WTC11 (cell line): ENCODE data around the gene NPHS1. TPM values are rescaled to one million over a fixed set of nuclear protein-coding genes. Genes with fewer than 3 reads are reported as not detected.

Experiments used
- ATAC-seq: fragments of 200-7000 bp; cut with Tn5 transposase; 2 replicates; pipeline ENCODE4 v1.10.0; 2021; ENCODE audit warnings: mild to moderate bottlenecking, moderate library complexity
- CTCF ChIA-PET: fragments of 300-600 bp; sonication (Branson Sonifier 250); formaldehyde crosslinking; loops from one replicate; lab custom pipeline; 2021; ENCODE audit warnings: antibody characterized with exemption; lab: Charles Lee
- POLR2A ChIA-PET: fragments of 350-600 bp; sonication (Branson Sonifier 250); formaldehyde crosslinking; loops from one replicate; lab custom pipeline; 2021; ENCODE audit warnings: antibody characterized with exemption; lab: Charles Lee
- DNase-seq: peaks from one replicate; pipeline ENCODE4 v3.0.0; 2021; ENCODE audit warnings: low spot score
- H3K27ac Mint-ChIP-seq: 2 replicates; pipeline ENCODE4 v1.8.0; 2021; ENCODE audit warnings: mixed read lengths
- H3K27me3 Mint-ChIP-seq: 2 replicates; pipeline ENCODE4 v1.8.0; 2021; ENCODE audit warnings: low read depth, mild to moderate bottlenecking, moderate library complexity, mixed read lengths
- H3K36me3 Mint-ChIP-seq: 2 replicates; pipeline ENCODE4 v1.8.0; 2021; ENCODE audit warnings: mixed read lengths
- H3K4me1 Mint-ChIP-seq: 2 replicates; pipeline ENCODE4 v1.8.0; 2022; ENCODE audit warnings: mixed read lengths
- H3K4me3 Mint-ChIP-seq: 2 replicates; pipeline ENCODE4 v1.8.0; 2021; ENCODE audit warnings: mild to moderate bottlenecking, moderate library complexity, mixed read lengths
- H3K9me3 Mint-ChIP-seq: 2 replicates; pipeline ENCODE4 v1.8.0; 2021; ENCODE audit warnings: mixed read lengths
- ARID4B ChIP-seq: sonication (generic); formaldehyde crosslinking; IDR thresholded peaks from 2 replicates; pipeline ENCODE4 v1.8.0; 2023; ENCODE audit warnings: missing genetic modification reagents, mild to moderate bottlenecking, borderline replicate concordance
- CREB1 ChIP-seq: sonication (generic); formaldehyde crosslinking; IDR thresholded peaks from 2 replicates; pipeline ENCODE4 v1.8.0; 2023; ENCODE audit warnings: mild to moderate bottlenecking, missing genetic modification reagents
- ERG ChIP-seq: fragments of 250-450 bp; sonication (Bioruptor Pico); IDR thresholded peaks from 2 replicates; pipeline ENCODE4 v1.8.0; 2021; ENCODE audit warnings: mild to moderate bottlenecking
- FOXJ3 ChIP-seq: sonication (generic); formaldehyde crosslinking; IDR thresholded peaks from 2 replicates; pipeline ENCODE4 v1.9.0; 2021; ENCODE audit warnings: missing genetic modification reagents, mild to moderate bottlenecking, borderline replicate concordance
- FOXK1 ChIP-seq: sonication (generic); formaldehyde crosslinking; IDR thresholded peaks from 2 replicates; pipeline ENCODE4 v1.8.0; 2022; ENCODE audit warnings: mild to moderate bottlenecking, moderate library complexity, missing genetic modification reagents
- FOXP1 ChIP-seq: sonication (generic); formaldehyde crosslinking; IDR thresholded peaks from 2 replicates; pipeline ENCODE4 v1.8.0; 2022; ENCODE audit warnings: missing genetic modification reagents, mild to moderate bottlenecking, moderate library complexity, borderline replicate concordance
- GRHL2 ChIP-seq: fragments of 250-450 bp; sonication (Bioruptor Pico); IDR thresholded peaks from 2 replicates; pipeline ENCODE4 v1.8.0; 2022; ENCODE audit warnings: mild to moderate bottlenecking, moderate library complexity; ENCODE audit not compliant: insufficient replicate concordance, severe bottlenecking
- IRF2 ChIP-seq: sonication (generic); formaldehyde crosslinking; IDR thresholded peaks from 2 replicates; pipeline ENCODE4 v1.8.0; 2022; ENCODE audit warnings: low read depth, missing genetic modification reagents, borderline replicate concordance
- JAZF1 ChIP-seq: fragments of 250-450 bp; sonication (Bioruptor Pico); IDR thresholded peaks from 2 replicates; pipeline ENCODE4 v1.9.0; 2021; ENCODE audit warnings: moderate library complexity, mild to moderate bottlenecking, inconsistent platforms
- NR1H2 ChIP-seq: sonication (generic); formaldehyde crosslinking; IDR thresholded peaks from 2 replicates; pipeline ENCODE4 v1.9.0; 2021; ENCODE audit warnings: mild to moderate bottlenecking, moderate library complexity, missing genetic modification reagents
- RORB ChIP-seq: fragments of 250-450 bp; sonication (Bioruptor Pico); IDR thresholded peaks from 2 replicates; pipeline ENCODE4 v1.9.0; 2021; ENCODE audit warnings: mild to moderate bottlenecking
- TCF7 ChIP-seq: sonication (generic); formaldehyde crosslinking; IDR thresholded peaks from 2 replicates; pipeline ENCODE4 v1.8.0; 2022; ENCODE audit warnings: mild to moderate bottlenecking, low read depth, missing genetic modification reagents, moderate library complexity
- TEAD1 ChIP-seq: sonication (generic); formaldehyde crosslinking; IDR thresholded peaks from 2 replicates; pipeline ENCODE4 v1.8.0; 2022; ENCODE audit warnings: mild to moderate bottlenecking, missing genetic modification reagents
- TP53 ChIP-seq: sonication (generic); formaldehyde crosslinking; IDR thresholded peaks from 2 replicates; pipeline ENCODE4 v1.8.1; 2023; ENCODE audit warnings: mild to moderate bottlenecking, missing genetic modification reagents
- ZNF121 ChIP-seq: sonication (generic); formaldehyde crosslinking; IDR thresholded peaks from 2 replicates; pipeline ENCODE4 v1.8.0; 2023; ENCODE audit warnings: missing genetic modification reagents
- ZNF263 ChIP-seq: sonication (generic); formaldehyde crosslinking; IDR thresholded peaks from 2 replicates; pipeline ENCODE4 v1.8.1; 2022; ENCODE audit warnings: low read depth, mild to moderate bottlenecking, moderate library complexity, missing genetic modification reagents
- ZSCAN18 ChIP-seq: fragments of 250-450 bp; sonication (Bioruptor Pico); IDR thresholded peaks from 2 replicates; pipeline ENCODE4 v2.1.2; 2022; ENCODE audit warnings: mild to moderate bottlenecking, moderate library complexity
- total RNA-seq: library from RNA; stranded (reverse); gene quantifications from 3 replicates; pipeline ENCODE4 v1.2.3, GENCODE V29; 2021
- TF ChIP-seq, protein P1 (sequence below): sonication (generic); formaldehyde crosslinking; IDR thresholded peaks from 2 replicates; pipeline ENCODE4 v1.8.1; 2023; ENCODE audit warnings: mild to moderate bottlenecking, missing genetic modification reagents
- TF ChIP-seq, protein P2 (sequence below): sonication (generic); formaldehyde crosslinking; IDR thresholded peaks from 2 replicates; pipeline ENCODE4 v1.8.1; 2022; ENCODE audit warnings: mild to moderate bottlenecking, missing genetic modification reagents, moderate library complexity, borderline replicate concordance
- TF ChIP-seq, protein P3 (sequence below): fragments of 250-450 bp; sonication (Bioruptor Pico); conservative IDR thresholded peaks from 2 replicates; pipeline ENCODE4 v1.9.0; 2021; ENCODE audit warnings: mild to moderate bottlenecking
- TF ChIP-seq, protein P4 (sequence below): fragments of 250-450 bp; sonication (Bioruptor Pico); IDR thresholded peaks from 2 replicates; pipeline ENCODE4 v1.9.0; 2021; ENCODE audit warnings: mild to moderate bottlenecking

The NPHS1 gene
- total RNA-seq, 1 experiment from 2014 or later: 0.61 TPM

- TF ChIP-seq, protein P1, sequence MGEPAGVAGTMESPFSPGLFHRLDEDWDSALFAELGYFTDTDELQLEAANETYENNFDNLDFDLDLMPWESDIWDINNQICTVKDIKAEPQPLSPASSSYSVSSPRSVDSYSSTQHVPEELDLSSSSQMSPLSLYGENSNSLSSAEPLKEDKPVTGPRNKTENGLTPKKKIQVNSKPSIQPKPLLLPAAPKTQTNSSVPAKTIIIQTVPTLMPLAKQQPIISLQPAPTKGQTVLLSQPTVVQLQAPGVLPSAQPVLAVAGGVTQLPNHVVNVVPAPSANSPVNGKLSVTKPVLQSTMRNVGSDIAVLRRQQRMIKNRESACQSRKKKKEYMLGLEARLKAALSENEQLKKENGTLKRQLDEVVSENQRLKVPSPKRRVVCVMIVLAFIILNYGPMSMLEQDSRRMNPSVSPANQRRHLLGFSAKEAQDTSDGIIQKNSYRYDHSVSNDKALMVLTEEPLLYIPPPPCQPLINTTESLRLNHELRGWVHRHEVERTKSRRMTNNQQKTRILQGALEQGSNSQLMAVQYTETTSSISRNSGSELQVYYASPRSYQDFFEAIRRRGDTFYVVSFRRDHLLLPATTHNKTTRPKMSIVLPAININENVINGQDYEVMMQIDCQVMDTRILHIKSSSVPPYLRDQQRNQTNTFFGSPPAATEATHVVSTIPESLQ (CRISPR knock-in tag): no peak
- TF ChIP-seq JAZF1 (CRISPR knock-in tag) (no peak), ZNF121 (no peak), FOXP1 (CRISPR knock-in tag) (no peak)
- TF ChIP-seq, all 79 proteins: peak for 0
These were observed 22.2 kb upstream of the NPHS1 start (continued) for GRCh38 chr19:35874392-35874930.

DNA sequence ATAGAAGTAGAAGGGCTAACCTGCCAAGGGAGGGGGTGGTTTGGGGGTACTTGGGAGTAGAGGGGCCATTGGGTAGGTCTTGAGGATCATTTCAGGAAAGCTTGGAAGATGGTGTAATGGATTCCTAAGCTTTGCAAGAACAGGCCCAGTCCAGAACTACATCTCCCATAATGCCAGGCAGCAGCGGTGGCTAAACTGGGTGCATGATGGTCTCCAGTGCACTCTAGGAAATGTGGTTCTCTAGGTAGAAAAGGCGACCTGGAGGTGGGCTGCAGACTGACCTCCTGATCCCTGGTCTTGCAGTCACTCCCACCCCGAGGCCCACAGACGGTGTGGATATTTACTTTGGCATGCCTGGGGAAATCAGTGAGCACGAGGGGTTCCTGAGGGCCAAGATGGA lies 19.9 kb upstream of the NPHS1 start:
- no peaks in the 10 kb centered on the region for H3K9me3 Mint-ChIP-seq
- no peaks in the 10 kb centered on the region for H3K36me3 Mint-ChIP-seq
- peaks cover 26% of the 10 kb centered on the region for H3K4me1 Mint-ChIP-seq
- H3K27ac Mint-ChIP-seq: no peak overlapping the region
- CTCF ChIA-PET: interaction anchor here (0.8 to 1.4 kb wide), 4 partner anchors 10 to 128 kb away, joined by 3 to 7 read pairs (median 3); no protein-coding TSS in a partner anchor
- no peak overlapping the region for H3K4me3 Mint-ChIP-seq
- POLR2A ChIA-PET: no interaction called here
- peaks cover 34% of the 10 kb centered on the region for H3K27me3 Mint-ChIP-seq
- DNase-seq (peak; percentile 34), ATAC-seq (peak; percentile 13)
- TF ChIP-seq TEAD1: no peak
- TF ChIP-seq, protein P2, sequence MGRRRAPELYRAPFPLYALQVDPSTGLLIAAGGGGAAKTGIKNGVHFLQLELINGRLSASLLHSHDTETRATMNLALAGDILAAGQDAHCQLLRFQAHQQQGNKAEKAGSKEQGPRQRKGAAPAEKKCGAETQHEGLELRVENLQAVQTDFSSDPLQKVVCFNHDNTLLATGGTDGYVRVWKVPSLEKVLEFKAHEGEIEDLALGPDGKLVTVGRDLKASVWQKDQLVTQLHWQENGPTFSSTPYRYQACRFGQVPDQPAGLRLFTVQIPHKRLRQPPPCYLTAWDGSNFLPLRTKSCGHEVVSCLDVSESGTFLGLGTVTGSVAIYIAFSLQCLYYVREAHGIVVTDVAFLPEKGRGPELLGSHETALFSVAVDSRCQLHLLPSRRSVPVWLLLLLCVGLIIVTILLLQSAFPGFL (CRISPR knock-in tag): no peak
- TF ChIP-seq ZNF263: no peak
- TF ChIP-seq ARID4B (CRISPR knock-in tag): no peak
- TF ChIP-seq NR1H2 (CRISPR knock-in tag): no peak
- no peak for TF ChIP-seq ZSCAN18 (CRISPR knock-in tag)
- no peak for TF ChIP-seq IRF2
- TF ChIP-seq CREB1 (CRISPR knock-in tag): no peak
- TF ChIP-seq, protein P1 (CRISPR knock-in tag): no peak
- no peak for TF ChIP-seq TP53
- TF ChIP-seq TCF7 (CRISPR knock-in tag): no peak
- TF ChIP-seq FOXK1 (CRISPR knock-in tag): no peak
- TF ChIP-seq FOXJ3 (CRISPR knock-in tag): no peak
- TF ChIP-seq, protein P3, sequence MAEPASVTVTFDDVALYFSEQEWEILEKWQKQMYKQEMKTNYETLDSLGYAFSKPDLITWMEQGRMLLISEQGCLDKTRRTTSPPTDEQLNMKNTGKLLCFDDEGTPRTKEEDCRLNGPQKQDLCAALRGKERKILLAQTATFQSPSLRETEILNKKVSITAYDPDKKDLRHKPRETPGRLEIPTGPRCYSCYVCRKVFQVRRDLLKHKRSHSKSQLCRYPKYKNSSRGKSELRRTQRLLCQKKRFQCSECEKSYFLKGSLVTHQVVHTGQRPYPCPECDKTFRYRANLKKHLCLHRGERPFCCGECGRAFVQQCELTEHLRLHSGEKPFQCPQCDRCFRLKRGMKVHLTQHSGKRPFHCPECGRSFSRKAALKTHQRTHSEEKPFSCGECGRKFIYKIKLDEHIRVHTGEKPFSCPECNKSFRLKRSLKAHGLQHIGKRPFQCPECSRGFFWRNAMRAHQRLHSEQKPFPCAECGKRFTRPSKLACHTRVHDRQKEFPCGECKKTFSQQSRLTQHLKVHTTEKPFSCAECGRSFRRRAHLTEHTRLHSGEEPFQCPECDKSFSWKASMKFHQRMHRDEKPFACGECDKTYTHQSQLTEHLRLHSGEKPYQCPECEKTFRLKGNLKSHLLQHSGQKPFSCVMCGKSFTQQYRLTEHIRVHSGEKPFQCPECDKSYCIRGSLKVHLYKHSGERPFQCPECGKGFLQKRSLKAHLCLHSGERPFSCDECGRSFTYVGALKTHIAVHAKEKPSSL (CRISPR knock-in tag): no peak
- no peak for TF ChIP-seq ERG (CRISPR knock-in tag)
- TF ChIP-seq RORB (CRISPR knock-in tag): no peak
- TF ChIP-seq GRHL2 (CRISPR knock-in tag): no peak
- TF ChIP-seq, protein P4, sequence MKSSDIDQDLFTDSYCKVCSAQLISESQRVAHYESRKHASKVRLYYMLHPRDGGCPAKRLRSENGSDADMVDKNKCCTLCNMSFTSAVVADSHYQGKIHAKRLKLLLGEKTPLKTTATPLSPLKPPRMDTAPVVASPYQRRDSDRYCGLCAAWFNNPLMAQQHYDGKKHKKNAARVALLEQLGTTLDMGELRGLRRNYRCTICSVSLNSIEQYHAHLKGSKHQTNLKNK: no peak
